ENCODE measurements around the gene STAT5B. TPM values are rescaled to one million over a fixed set of nuclear protein-coding genes. Genes with fewer than 3 reads are reported as not detected.

Gene STAT5B
- total and polyA plus RNA-seq, 9 of the 15 experiments (the other 6 are each of a cell fraction or from before 2014, with no cell fraction given) = 20.8 to 176 (median 92.4) TPM

DNA sequence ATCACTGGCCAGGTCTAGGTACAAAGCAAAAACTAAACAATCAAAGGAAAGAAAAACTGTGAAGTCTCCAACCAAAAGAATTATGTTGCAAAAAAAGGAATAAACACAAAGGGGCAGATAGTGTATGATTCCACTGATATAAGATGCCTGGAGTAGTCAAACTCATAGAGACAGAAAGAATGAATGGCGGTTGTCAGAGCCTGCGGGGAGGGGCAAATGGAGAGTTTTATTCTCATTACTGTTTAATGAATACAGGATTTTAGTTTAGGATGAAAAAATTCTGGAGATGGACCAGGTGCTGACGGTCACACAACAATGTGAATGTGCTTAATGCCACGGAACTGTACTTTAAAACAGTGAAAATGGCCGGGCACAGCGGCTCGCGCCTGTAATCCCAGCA is 20.7 kb downstream of the STAT5B start (continued):
- TF ChIP-seq, protein P1, sequence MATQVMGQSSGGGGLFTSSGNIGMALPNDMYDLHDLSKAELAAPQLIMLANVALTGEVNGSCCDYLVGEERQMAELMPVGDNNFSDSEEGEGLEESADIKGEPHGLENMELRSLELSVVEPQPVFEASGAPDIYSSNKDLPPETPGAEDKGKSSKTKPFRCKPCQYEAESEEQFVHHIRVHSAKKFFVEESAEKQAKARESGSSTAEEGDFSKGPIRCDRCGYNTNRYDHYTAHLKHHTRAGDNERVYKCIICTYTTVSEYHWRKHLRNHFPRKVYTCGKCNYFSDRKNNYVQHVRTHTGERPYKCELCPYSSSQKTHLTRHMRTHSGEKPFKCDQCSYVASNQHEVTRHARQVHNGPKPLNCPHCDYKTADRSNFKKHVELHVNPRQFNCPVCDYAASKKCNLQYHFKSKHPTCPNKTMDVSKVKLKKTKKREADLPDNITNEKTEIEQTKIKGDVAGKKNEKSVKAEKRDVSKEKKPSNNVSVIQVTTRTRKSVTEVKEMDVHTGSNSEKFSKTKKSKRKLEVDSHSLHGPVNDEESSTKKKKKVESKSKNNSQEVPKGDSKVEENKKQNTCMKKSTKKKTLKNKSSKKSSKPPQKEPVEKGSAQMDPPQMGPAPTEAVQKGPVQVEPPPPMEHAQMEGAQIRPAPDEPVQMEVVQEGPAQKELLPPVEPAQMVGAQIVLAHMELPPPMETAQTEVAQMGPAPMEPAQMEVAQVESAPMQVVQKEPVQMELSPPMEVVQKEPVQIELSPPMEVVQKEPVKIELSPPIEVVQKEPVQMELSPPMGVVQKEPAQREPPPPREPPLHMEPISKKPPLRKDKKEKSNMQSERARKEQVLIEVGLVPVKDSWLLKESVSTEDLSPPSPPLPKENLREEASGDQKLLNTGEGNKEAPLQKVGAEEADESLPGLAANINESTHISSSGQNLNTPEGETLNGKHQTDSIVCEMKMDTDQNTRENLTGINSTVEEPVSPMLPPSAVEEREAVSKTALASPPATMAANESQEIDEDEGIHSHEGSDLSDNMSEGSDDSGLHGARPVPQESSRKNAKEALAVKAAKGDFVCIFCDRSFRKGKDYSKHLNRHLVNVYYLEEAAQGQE (IDR thresholded peaks at IDR 0.05; ENCODE audit: borderline replicate concordance) = no peak
- TF ChIP-seq, protein P1 (CRISPR knock-in tag; IDR thresholded peaks at IDR 0.05; ENCODE audit: low read depth) = no peak
- TF ChIP-seq KDM2B (CRISPR knock-in tag; IDR thresholded peaks at IDR 0.05) (no peak), DMBX1 (CRISPR knock-in tag; IDR thresholded peaks at IDR 0.05; ENCODE audit: borderline replicate concordance) (no peak)

All from K562 (cell line).